Neural cell (in vitro differentiated cells): ENCODE data around the gene IRF3. TPM values are rescaled to one million over a fixed set of nuclear protein-coding genes. Genes with fewer than 3 reads are reported as not detected.

Experiments
- H2AFZ ChIP-seq: fragments of 200-600, 300-800 bp; sonication (generic), shearing (Covaris generic); 2 replicates; pipeline ENCODE4 v1.6.0; 2014; ENCODE audit warnings: low read depth, mild to moderate bottlenecking, antibody characterized with exemption, low read length, moderate library complexity
- H3F3A ChIP-seq: fragments of 200-600 bp; shearing (Covaris generic); 2 replicates; pipeline ENCODE4 v1.6.1; 2016; ENCODE audit warnings: mild to moderate bottlenecking, moderate library complexity, mixed read lengths, antibody characterized with exemption, low read length; ENCODE audit not compliant: insufficient read depth, poor library complexity, severe bottlenecking
- H3K27ac ChIP-seq: fragments of 200-600, 300-800 bp; sonication (generic), shearing (Covaris generic); 2 replicates; pipeline ENCODE4 v1.5.1; 2014; ENCODE audit warnings: mild to moderate bottlenecking, low read length, moderate library complexity
- H3K27me3 ChIP-seq: fragments of 300-800, 200-600 bp; sonication (generic), shearing (Covaris generic); 2 replicates; pipeline ENCODE4 v1.6.0; 2014; ENCODE audit warnings: mild to moderate bottlenecking, low read depth, low read length, moderate library complexity; ENCODE audit not compliant: insufficient read depth
- H3K36me3 ChIP-seq: fragments of 300-800, 200-600 bp; sonication (generic), shearing (Covaris generic); 2 replicates; pipeline ENCODE4 v1.5.1; 2014; ENCODE audit warnings: mild to moderate bottlenecking, antibody characterized with exemption, low read length, moderate library complexity; ENCODE audit not compliant: insufficient read depth
- H3K4me2 ChIP-seq: fragments of 300-800, 200-600 bp; sonication (generic), shearing (Covaris generic); 2 replicates; pipeline ENCODE4 v1.6.0; 2014; ENCODE audit warnings: mild to moderate bottlenecking, low read length
- H3K4me3 ChIP-seq: fragments of 300-800, 200-600 bp; sonication (generic), shearing (Covaris generic); 2 replicates; pipeline ENCODE4 v1.5.1; 2014; ENCODE audit warnings: mild to moderate bottlenecking, low read length, moderate library complexity
- H3K79me2 ChIP-seq: fragments of 200-600 bp; shearing (Covaris generic); replicated peaks from 2 replicates; pipeline ENCODE4 v1.6.0; 2014; ENCODE audit warnings: mild to moderate bottlenecking, low read length, moderate library complexity; ENCODE audit not compliant: insufficient read depth
- H3K9ac ChIP-seq: fragments of 300-800, 200-600 bp; sonication (generic), shearing (Covaris generic); 2 replicates; pipeline ENCODE4 v1.6.1; 2016; ENCODE audit warnings: mild to moderate bottlenecking, low read length, mixed read lengths
- H3K9me2 ChIP-seq: fragments of 200-600 bp; shearing (Covaris generic); 2 replicates; pipeline ENCODE4 v1.6.1; 2016; ENCODE audit warnings: mild to moderate bottlenecking, low read length, mixed read lengths; ENCODE audit not compliant: insufficient read depth
- H3K9me3 ChIP-seq: fragments of 200-600, 300-800 bp; sonication (generic), shearing (Covaris generic); 2 replicates; pipeline ENCODE4 v1.6.1; 2016; ENCODE audit warnings: mild to moderate bottlenecking, mixed run types, low read length, moderate library complexity, mixed read lengths
- H4K20me1 ChIP-seq: fragments of 200-600 bp; shearing (Covaris generic); 2 replicates; pipeline ENCODE4 v1.6.1; 2016; ENCODE audit warnings: mild to moderate bottlenecking, mixed run types; ENCODE audit not compliant: insufficient read depth
- EP300 ChIP-seq: fragments of 450-650 bp; conservative IDR thresholded peaks from 2 replicates; pipeline ENCODE4 v1.6.1; 2014; ENCODE audit warnings: antibody characterized with exemption, mild to moderate bottlenecking, moderate library complexity; ENCODE audit not compliant: poor library complexity, severe bottlenecking
- EZH2 ChIP-seq: fragments of 200-600, 300-800 bp; shearing (Covaris generic), sonication (generic); IDR thresholded peaks from 2 replicates; pipeline ENCODE4 v1.6.1; 2014; ENCODE audit warnings: antibody characterized with exemption, low read length, borderline replicate concordance, mild to moderate bottlenecking; ENCODE audit not compliant: insufficient read depth, poor library complexity, severe bottlenecking
- MXI1 ChIP-seq: fragments of 450-650 bp; conservative IDR thresholded peaks from 2 replicates; pipeline ENCODE4 v1.6.1; 2014; ENCODE audit warnings: antibody characterized with exemption, mild to moderate bottlenecking; ENCODE audit not compliant: poor library complexity, severe bottlenecking
- POLR2AphosphoS5 ChIP-seq: IDR thresholded peaks from 2 replicates; pipeline ENCODE4 v1.6.1; 2012
- RAD21 ChIP-seq: fragments of 450-650 bp; conservative IDR thresholded peaks from 2 replicates; pipeline ENCODE4 v1.6.1; 2014; ENCODE audit warnings: antibody characterized with exemption, mild to moderate bottlenecking, moderate library complexity
- SMC3 ChIP-seq: fragments of 450-650 bp; conservative IDR thresholded peaks from 2 replicates; pipeline ENCODE4 v1.6.1; 2014; ENCODE audit warnings: antibody characterized with exemption, mild to moderate bottlenecking, moderate library complexity; ENCODE audit not compliant: poor library complexity
- TAF1 ChIP-seq: IDR thresholded peaks from 2 replicates; pipeline ENCODE4 v1.6.1; 2012; ENCODE audit warnings: low read depth
- polyA plus RNA-seq: library from polyadenylated mRNA; depleted of rRNA; stranded (reverse); fragments of >200 nt; gene quantifications from 2 replicates; pipeline ENCODE4 v1.2.3, GENCODE V29; 2014
- TF ChIP-seq, protein P1 (sequence below): fragments of 450-650 bp; IDR thresholded peaks from 2 replicates; pipeline ENCODE4 v1.5.1; 2014; ENCODE audit warnings: antibody characterized with exemption, mild to moderate bottlenecking, moderate library complexity; ENCODE audit not compliant: poor library complexity, severe bottlenecking
- TF ChIP-seq, protein P2 (sequence below): IDR thresholded peaks from 2 replicates; pipeline ENCODE4 v1.6.1; 2012; ENCODE audit warnings: borderline replicate concordance

The IRF3 gene
- polyA plus RNA-seq, 1 donor from 2014 or later: 39.4 TPM

DNA sequence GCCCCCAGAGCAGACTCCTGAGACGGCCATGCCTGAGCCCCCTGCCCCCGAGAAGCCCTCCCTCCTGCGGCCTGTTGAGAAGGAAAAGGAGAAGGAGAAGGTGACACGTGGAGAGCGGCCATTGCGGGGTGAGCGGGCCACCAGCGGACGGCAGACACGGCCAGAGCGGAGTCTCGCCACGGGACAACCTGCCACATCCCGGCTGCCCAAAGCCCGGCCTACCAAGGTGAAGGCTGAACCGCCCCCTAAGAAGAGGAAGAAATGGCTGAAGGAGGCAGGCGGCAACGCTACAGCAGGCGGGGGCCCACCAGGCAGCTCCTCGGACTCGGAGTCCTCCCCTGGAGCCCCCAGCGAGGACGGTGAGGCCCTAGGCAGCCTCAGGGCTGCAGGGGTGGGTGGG lies 49.8 kb downstream of the IRF3 start:
- Histone ChIP-seq H3K9me3 (no peaks in the 10 kb centered on the region), H3K27me3 (no peaks in the 10 kb centered on the region), H3K79me2 (peaks cover 9% of the 10 kb centered on the region), H2AFZ (no peak overlapping the region), H3K9me2 (no peaks in the 10 kb centered on the region), H4K20me1 (no peaks in the 10 kb centered on the region), H3K4me3 (no peak overlapping the region), H3K4me2 (no peak overlapping the region), H3K9ac (no peak overlapping the region), H3K27ac (no peak overlapping the region), H3K36me3 (peaks cover 4% of the 10 kb centered on the region), H3F3A (no peaks in the 10 kb centered on the region)
- TF ChIP-seq, protein P1, sequence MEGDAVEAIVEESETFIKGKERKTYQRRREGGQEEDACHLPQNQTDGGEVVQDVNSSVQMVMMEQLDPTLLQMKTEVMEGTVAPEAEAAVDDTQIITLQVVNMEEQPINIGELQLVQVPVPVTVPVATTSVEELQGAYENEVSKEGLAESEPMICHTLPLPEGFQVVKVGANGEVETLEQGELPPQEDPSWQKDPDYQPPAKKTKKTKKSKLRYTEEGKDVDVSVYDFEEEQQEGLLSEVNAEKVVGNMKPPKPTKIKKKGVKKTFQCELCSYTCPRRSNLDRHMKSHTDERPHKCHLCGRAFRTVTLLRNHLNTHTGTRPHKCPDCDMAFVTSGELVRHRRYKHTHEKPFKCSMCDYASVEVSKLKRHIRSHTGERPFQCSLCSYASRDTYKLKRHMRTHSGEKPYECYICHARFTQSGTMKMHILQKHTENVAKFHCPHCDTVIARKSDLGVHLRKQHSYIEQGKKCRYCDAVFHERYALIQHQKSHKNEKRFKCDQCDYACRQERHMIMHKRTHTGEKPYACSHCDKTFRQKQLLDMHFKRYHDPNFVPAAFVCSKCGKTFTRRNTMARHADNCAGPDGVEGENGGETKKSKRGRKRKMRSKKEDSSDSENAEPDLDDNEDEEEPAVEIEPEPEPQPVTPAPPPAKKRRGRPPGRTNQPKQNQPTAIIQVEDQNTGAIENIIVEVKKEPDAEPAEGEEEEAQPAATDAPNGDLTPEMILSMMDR: no peak
- TF ChIP-seq RAD21 (no peak), EP300 (no peak), TAF1 (no peak), EZH2 (no peak), POLR2AphosphoS5 (no peak), SMC3 (no peak), MXI1 (no peak)
- TF ChIP-seq, protein P2, sequence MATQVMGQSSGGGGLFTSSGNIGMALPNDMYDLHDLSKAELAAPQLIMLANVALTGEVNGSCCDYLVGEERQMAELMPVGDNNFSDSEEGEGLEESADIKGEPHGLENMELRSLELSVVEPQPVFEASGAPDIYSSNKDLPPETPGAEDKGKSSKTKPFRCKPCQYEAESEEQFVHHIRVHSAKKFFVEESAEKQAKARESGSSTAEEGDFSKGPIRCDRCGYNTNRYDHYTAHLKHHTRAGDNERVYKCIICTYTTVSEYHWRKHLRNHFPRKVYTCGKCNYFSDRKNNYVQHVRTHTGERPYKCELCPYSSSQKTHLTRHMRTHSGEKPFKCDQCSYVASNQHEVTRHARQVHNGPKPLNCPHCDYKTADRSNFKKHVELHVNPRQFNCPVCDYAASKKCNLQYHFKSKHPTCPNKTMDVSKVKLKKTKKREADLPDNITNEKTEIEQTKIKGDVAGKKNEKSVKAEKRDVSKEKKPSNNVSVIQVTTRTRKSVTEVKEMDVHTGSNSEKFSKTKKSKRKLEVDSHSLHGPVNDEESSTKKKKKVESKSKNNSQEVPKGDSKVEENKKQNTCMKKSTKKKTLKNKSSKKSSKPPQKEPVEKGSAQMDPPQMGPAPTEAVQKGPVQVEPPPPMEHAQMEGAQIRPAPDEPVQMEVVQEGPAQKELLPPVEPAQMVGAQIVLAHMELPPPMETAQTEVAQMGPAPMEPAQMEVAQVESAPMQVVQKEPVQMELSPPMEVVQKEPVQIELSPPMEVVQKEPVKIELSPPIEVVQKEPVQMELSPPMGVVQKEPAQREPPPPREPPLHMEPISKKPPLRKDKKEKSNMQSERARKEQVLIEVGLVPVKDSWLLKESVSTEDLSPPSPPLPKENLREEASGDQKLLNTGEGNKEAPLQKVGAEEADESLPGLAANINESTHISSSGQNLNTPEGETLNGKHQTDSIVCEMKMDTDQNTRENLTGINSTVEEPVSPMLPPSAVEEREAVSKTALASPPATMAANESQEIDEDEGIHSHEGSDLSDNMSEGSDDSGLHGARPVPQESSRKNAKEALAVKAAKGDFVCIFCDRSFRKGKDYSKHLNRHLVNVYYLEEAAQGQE: no peak

DNA sequence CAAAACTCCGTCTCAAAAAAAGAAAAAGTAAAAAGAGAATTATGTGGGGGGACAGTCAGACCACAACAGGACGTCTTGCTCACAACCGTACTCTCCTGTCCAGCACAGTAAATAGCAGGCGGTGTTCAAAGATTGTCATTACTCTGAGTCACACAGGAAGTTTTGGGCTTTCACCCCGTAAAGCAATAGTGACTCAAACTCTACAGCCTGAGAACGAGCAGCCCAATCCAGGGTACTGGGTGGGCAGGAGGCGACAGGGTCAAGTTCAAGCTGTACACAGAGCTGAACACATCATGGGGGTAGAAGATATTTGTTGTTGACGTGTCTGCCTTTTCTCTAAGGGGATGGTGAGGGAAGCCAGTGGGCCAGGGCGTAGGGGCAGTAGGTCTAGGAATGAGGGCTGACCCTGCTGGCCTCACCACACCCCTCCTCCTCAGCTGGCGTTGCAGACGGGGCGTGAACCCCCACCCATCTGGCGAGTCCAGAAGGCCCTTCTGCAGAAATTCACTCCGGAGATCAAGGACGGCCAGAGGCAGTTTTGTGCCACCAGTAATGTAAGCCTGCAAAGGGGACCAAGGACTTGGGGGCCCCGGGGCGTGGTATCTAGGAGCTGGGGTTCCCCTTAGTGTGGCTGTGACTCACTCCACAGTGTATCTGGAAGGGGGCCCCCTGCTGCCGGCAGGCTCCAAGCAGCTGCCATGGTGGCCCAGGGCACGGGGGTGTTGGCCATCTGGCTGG lies 51.4 kb downstream of the IRF3 start:
- Histone ChIP-seq H3F3A (no peaks in the 10 kb centered on the region), H3K9me3 (no peaks in the 10 kb centered on the region), H2AFZ (no peak overlapping the region), H4K20me1 (no peaks in the 10 kb centered on the region), H3K79me2 (peaks cover 9% of the 10 kb centered on the region), H3K4me3 (no peak overlapping the region), H3K27me3 (no peaks in the 10 kb centered on the region), H3K4me2 (no peak overlapping the region), H3K9ac (no peak overlapping the region), H3K9me2 (no peaks in the 10 kb centered on the region), H3K27ac (no peak overlapping the region), H3K36me3 (peaks cover 4% of the 10 kb centered on the region)
- TF ChIP-seq EP300: no peak
- no peak for TF ChIP-seq TAF1
- TF ChIP-seq EZH2: no peak
- no peak for TF ChIP-seq POLR2AphosphoS5
- no peak for TF ChIP-seq RAD21
- TF ChIP-seq, protein P2: no peak
- TF ChIP-seq, protein P1: no peak
- no peak for TF ChIP-seq MXI1
- TF ChIP-seq SMC3: no peak
